PFSK-1 (cell line): ENCODE data around the gene SDK1.

Experiments
- FOXP2 ChIP-seq: optimal IDR thresholded peaks from 2 replicates; pipeline ENCODE3; 2011; ENCODE audit warnings: borderline replicate concordance, control low read depth, inconsistent platforms; ENCODE audit not compliant: insufficient read depth; ENCODE audit errors: extremely low read length, extremely low read depth
- POLR2AphosphoS5 ChIP-seq: IDR thresholded peaks from 2 replicates; pipeline ENCODE4 v1.6.1; 2012; ENCODE audit warnings: low read depth, mild to moderate bottlenecking, control low read depth, low read length, moderate library complexity
- REST ChIP-seq, 2 experiments: IDR thresholded peaks; 2 replicates each; pipeline versions ENCODE4 v1.6.1 to v1.8.0; 2011 to 2012; ENCODE audit warnings: low read depth in 2 of 2, low read length in 2 of 2, control low read depth in 1 of 2, inconsistent platforms in 1 of 2, mild to moderate bottlenecking in 1 of 2, moderate library complexity in 1 of 2; ENCODE audit not compliant: insufficient read depth in 1 of 2
- SIN3A ChIP-seq: IDR thresholded peaks from 2 replicates; pipeline ENCODE4 v1.6.1; 2012; ENCODE audit warnings: mild to moderate bottlenecking, low read length, moderate library complexity, borderline replicate concordance; ENCODE audit not compliant: insufficient read depth
- TAF1 ChIP-seq: IDR thresholded peaks from 2 replicates; pipeline ENCODE4 v1.6.1; 2012; ENCODE audit warnings: low read length, control low read depth, borderline replicate concordance; ENCODE audit not compliant: insufficient read depth

SDK1 gene

GRCh38 chr7:4307316-4308204, 1006.5 kb downstream of the SDK1 start:
- no peak for TF ChIP-seq FOXP2
- no peak for TF ChIP-seq POLR2AphosphoS5
- TF ChIP-seq REST (IDR thresholded peaks at IDR 0.05; ENCODE audit: insufficient read depth in 1 of 2, low read depth in 2 of 2, low read length in 2 of 2), result no peak
- TF ChIP-seq TAF1, result no peak
- no peak for TF ChIP-seq SIN3A

DNA sequence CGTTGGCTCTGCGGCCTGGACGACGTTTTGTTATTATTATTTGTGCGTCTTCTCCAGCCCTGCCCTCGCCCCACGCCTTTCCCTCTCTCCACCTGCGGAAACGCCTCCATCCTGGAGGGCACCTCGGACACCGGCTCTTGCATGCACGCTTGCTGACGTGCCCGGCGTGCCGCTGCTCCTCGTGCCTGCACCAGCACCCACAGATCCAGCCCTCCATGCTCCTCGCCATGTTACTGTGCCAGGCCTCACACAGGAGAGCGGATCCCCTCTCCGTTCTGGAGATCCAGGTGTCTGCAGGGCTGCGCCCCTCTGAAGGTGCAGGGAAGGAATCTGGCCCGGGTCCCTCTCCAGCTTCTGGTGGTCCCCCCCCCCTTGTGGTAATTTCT, 1007.1 kb downstream of the SDK1 start:
- TF ChIP-seq TAF1, result no peak
- no peak for TF ChIP-seq SIN3A
- no peak for TF ChIP-seq POLR2AphosphoS5
- TF ChIP-seq REST (IDR thresholded peaks at IDR 0.05; ENCODE audit: insufficient read depth in 1 of 2, low read depth in 2 of 2, low read length in 2 of 2), result no peak
- TF ChIP-seq FOXP2, result no peak
